Muscle layer of duodenum (tissue), 2 donors: ENCODE results near the gene RAB20.

Experiments used
- H3K27ac ChIP-seq: one replicate; pipeline ENCODE4 v1.7.0; 2013; ENCODE audit warnings: mild to moderate bottlenecking, low read length
- H3K27me3 ChIP-seq: one replicate; pipeline ENCODE4 v1.7.0; 2013; ENCODE audit warnings: low read depth, mild to moderate bottlenecking, control low read depth, low read length
- H3K36me3 ChIP-seq, 2 donors: one replicate each; pipeline ENCODE4 v1.7.0; 2013; ENCODE audit warnings: low read length in 2 of 2, control low read depth in 1 of 2, mild to moderate bottlenecking in 1 of 2; ENCODE audit not compliant: insufficient read depth in 2 of 2, control insufficient read depth in 1 of 2
- H3K4me1 ChIP-seq, 2 donors: one replicate each; pipeline ENCODE4 v1.7.0; 2013; ENCODE audit warnings: low read length in 2 of 2, mild to moderate bottlenecking in 2 of 2, control low read depth in 1 of 2, moderate library complexity in 1 of 2; ENCODE audit not compliant: insufficient read depth in 2 of 2, control insufficient read depth in 1 of 2
- H3K4me3 ChIP-seq, 2 donors: one replicate each; pipeline ENCODE4 v1.7.0; 2013; ENCODE audit warnings: low read length in 2 of 2, low read depth in 1 of 2, mild to moderate bottlenecking in 1 of 2
- H3K9me3 ChIP-seq, 2 donors: one replicate each; pipeline ENCODE4 v1.7.0; 2013; ENCODE audit warnings: low read length in 2 of 2, control low read depth in 1 of 2, mild to moderate bottlenecking in 1 of 2; ENCODE audit not compliant: control insufficient read depth in 1 of 2
- donor health status: healthy.

RAB20 gene

GRCh38 chr13:110479648-110480047, 81.9 kb downstream of the RAB20 start:
- H3K36me3 ChIP-seq, result peaks cover 52 to 57% of the 10 kb centered on the region in 2 donors
- no peaks in the 10 kb centered on the region for H3K27me3 ChIP-seq
- peaks cover 0 to 4% of the 10 kb centered on the region in 2 donors for H3K4me1 ChIP-seq
- no peak overlapping the region for H3K27ac ChIP-seq
- no peaks in the 10 kb centered on the region for H3K9me3 ChIP-seq
- no peak overlapping the region for H3K4me3 ChIP-seq

- Histone ChIP-seq H3K4me1 (peaks cover 0 to 4% of the 10 kb centered on the region in 2 donors), H3K4me3 (no peak overlapping the region), H3K9me3 (no peaks in the 10 kb centered on the region), H3K27ac (no peak overlapping the region), H3K36me3 (peaks cover 56 to 57% of the 10 kb centered on the region in 2 donors), H3K27me3 (no peaks in the 10 kb centered on the region)
These were observed 82.3 kb downstream of the RAB20 start for GRCh38 chr13:110479215-110479545.

GRCh38 chr13:110478405-110479214, 82.9 kb downstream of the RAB20 start:
- no peak overlapping the region for H3K4me3 ChIP-seq

GRCh38 chr13:110477706-110478245, 83.7 kb downstream of the RAB20 start:
- Histone ChIP-seq H3K27ac (no peak overlapping the region), H3K27me3 (no peaks in the 10 kb centered on the region), H3K4me1 (peaks cover 0 to 4% of the 10 kb centered on the region in 2 donors), H3K9me3 (no peaks in the 10 kb centered on the region), H3K4me3 (no peak overlapping the region), H3K36me3 (peaks cover 59 to 60% of the 10 kb centered on the region in 2 donors)

More at GRCh38 chr13:110478405-110479214, 82.9 kb downstream of the RAB20 start:
- no peaks in the 10 kb centered on the region for H3K9me3 ChIP-seq
- H3K27me3 ChIP-seq, result no peaks in the 10 kb centered on the region
- peaks cover 60% of the 10 kb centered on the region in 2 donors for H3K36me3 ChIP-seq
- H3K27ac ChIP-seq, result no peak overlapping the region
- peaks cover 0 to 4% of the 10 kb centered on the region in 2 donors for H3K4me1 ChIP-seq

DNA sequence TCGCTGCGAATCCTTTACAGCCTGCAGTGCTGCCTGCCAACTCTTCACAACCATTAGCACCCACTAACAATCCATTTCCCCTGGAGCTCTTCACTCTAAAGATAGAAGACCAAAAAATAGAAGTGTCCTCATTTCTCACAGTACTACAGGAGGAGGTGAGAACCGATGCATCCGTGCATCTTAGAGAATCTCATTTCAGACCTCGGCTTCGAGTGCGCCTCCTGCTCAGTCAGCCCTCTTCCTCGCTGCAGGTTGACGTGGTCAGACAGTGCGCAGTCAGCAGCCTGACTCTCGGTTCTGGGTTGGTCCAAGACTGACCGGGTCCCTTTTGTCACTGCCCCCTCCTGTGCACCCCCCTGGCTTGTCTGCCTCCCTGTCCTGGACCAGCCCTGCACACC, 85.3 kb downstream of the RAB20 start:
- H3K4me1 ChIP-seq, result peaks cover 0 to 9% of the 10 kb centered on the region in 2 donors
- H3K9me3 ChIP-seq, result no peaks in the 10 kb centered on the region
- H3K36me3 ChIP-seq, result peaks cover 48 to 60% of the 10 kb centered on the region in 2 donors
- H3K4me3 ChIP-seq, result no peak overlapping the region
- no peaks in the 10 kb centered on the region for H3K27me3 ChIP-seq
- H3K27ac ChIP-seq, result no peak overlapping the region

DNA sequence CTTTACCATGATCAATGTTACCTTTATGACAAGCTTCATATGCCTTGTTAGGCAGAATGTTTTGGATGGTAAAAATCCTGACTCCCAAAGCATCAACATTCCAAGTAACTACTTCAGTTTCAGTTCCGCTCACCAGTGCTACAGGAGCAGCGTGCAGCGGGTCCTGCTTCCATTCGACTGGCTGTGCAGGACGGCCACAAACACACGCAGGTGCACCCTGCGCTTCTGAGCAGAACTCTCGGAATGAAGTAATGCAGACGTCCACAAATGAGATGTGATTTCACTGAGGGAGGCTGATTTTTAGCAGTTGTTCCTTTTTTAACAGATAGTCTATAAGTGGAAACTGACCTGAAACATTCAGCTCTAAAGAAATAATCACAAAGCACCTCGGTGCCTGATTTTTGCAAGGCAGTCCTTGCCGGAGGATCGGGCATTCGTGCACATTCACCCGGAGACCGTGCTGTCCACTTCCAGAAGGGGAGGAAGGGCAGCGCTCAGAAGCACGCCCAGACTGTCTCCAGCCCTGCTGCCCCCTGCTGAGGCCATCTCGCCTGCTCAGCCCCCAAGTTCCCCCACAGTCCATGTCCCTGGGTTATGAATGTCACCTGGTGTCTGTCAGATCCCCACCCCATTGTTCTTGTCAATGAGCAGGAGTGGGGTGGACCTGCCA, 85.8 kb downstream of the RAB20 start:
- Histone ChIP-seq H3K27me3 (no peaks in the 10 kb centered on the region), H3K4me3 (no peak overlapping the region), H3K27ac (no peak overlapping the region), H3K9me3 (no peaks in the 10 kb centered on the region), H3K4me1 (peaks cover 0 to 12% of the 10 kb centered on the region in 2 donors), H3K36me3 (peaks cover 51 to 62% of the 10 kb centered on the region in 2 donors)

DNA sequence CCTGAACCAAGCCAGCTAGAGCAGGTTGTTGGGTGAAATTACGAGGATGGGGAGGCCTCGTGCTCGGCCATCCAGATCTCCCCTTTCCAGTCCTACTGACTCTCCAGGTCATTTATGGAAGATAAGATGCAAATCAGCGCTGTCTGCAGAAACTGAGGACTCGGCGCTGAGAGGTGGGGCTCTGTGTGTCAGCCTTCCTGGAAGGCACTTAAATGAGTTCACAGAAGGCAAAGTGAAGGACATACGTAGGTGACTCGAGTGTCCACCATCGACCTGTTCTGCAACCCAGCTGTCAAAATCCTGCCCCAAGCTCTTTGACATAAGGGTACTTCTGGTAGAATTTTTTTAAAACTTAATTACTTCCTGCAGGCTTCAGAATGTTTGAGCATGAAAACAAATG, 86.4 kb downstream of the RAB20 start:
- Histone ChIP-seq H3K36me3 (peaks cover 53 to 68% of the 10 kb centered on the region in 2 donors), H3K27me3 (no peaks in the 10 kb centered on the region), H3K4me3 (no peak overlapping the region), H3K27ac (no peak overlapping the region), H3K4me1 (peaks cover 0 to 12% of the 10 kb centered on the region in 2 donors), H3K9me3 (no peaks in the 10 kb centered on the region)

- Histone ChIP-seq H3K4me1 (peaks cover 0 to 12% of the 10 kb centered on the region in 2 donors), H3K27me3 (no peaks in the 10 kb centered on the region), H3K9me3 (no peaks in the 10 kb centered on the region), H3K4me3 (no peak overlapping the region), H3K27ac (no peak overlapping the region), H3K36me3 (peaks cover 51 to 67% of the 10 kb centered on the region in 2 donors)
These were observed 86.8 kb downstream of the RAB20 start for GRCh38 chr13:110474713-110475112.
